SK-N-SH treated with all-trans-retinoic acid at 6 μM for 48 hours (cell line): ENCODE results near the gene WDR7.

Experiments used
- RARB ChIP-seq: fragments of 250-450 bp; sonication (Bioruptor Pico); IDR thresholded peaks from 2 replicates; pipeline ENCODE4 v1.8.0; 2021; ENCODE audit warnings: mild to moderate bottlenecking, moderate library complexity
- ZC3H10 ChIP-seq: fragments of 250-450 bp; sonication (Bioruptor Pico); IDR thresholded peaks from 2 replicates; pipeline ENCODE4 v1.5.1; 2021; ENCODE audit warnings: mild to moderate bottlenecking, moderate library complexity
- TF ChIP-seq, protein P1 (sequence below): fragments of 250-450 bp; sonication (Bioruptor Pico); IDR thresholded peaks from 2 replicates; pipeline ENCODE4 v1.8.0; 2020; ENCODE audit warnings: mild to moderate bottlenecking, moderate library complexity, borderline replicate concordance
- TF ChIP-seq, protein P2 (sequence below): fragments of 250-450 bp; sonication (Bioruptor Pico); IDR thresholded peaks from 2 replicates; pipeline ENCODE4 v1.5.1; 2020; ENCODE audit warnings: low read depth, mild to moderate bottlenecking, moderate library complexity

DNA sequence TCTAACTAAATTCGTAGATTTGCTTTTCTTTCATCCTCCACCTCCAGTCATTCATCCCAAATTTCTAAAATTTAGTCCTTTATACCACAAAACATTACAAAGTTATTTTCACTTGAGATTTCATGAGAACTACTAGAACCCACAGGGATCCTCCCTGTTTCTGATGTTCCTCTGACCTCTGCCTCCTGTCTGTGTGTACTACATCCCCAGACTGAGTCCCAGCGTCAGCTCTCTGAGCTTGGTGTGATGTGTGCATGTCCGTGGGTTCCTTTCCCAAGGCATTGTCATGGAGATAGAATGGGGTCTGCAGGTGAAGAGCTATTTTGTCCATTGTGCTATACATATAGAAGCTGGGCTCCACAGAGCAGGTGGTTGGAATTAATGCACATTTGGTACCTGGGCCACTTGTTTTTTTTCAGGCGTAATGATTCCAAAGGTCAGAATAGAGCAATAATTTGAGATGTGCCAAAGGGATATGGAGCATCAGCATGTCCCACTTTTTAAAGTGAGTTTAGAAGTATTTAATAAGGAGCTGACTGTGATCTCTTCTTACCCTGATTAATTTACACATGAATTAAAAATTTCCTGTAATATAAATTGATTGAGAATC lies 344.5 kb downstream of the WDR7 start:
- no peak for TF ChIP-seq ZC3H10 (CRISPR knock-in tag)
- TF ChIP-seq, protein P1, sequence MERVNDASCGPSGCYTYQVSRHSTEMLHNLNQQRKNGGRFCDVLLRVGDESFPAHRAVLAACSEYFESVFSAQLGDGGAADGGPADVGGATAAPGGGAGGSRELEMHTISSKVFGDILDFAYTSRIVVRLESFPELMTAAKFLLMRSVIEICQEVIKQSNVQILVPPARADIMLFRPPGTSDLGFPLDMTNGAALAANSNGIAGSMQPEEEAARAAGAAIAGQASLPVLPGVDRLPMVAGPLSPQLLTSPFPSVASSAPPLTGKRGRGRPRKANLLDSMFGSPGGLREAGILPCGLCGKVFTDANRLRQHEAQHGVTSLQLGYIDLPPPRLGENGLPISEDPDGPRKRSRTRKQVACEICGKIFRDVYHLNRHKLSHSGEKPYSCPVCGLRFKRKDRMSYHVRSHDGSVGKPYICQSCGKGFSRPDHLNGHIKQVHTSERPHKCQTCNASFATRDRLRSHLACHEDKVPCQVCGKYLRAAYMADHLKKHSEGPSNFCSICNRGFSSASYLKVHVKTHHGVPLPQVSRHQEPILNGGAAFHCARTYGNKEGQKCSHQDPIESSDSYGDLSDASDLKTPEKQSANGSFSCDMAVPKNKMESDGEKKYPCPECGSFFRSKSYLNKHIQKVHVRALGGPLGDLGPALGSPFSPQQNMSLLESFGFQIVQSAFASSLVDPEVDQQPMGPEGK, result no peak
- TF ChIP-seq RARB (CRISPR knock-in tag), result no peak
- TF ChIP-seq, protein P2, sequence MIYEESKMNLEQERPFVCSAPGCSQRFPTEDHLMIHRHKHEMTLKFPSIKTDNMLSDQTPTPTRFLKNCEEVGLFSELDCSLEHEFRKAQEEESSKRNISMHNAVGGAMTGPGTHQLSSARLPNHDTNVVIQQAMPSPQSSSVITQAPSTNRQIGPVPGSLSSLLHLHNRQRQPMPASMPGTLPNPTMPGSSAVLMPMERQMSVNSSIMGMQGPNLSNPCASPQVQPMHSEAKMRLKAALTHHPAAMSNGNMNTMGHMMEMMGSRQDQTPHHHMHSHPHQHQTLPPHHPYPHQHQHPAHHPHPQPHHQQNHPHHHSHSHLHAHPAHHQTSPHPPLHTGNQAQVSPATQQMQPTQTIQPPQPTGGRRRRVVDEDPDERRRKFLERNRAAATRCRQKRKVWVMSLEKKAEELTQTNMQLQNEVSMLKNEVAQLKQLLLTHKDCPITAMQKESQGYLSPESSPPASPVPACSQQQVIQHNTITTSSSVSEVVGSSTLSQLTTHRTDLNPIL (CRISPR knock-in tag), result no peak
